ENCODE measurements around the gene CLTA.

- TF ChIP-seq POLR2A (IDR thresholded peaks at IDR 0.05; ENCODE audit: low read depth, low read length) (no peak), TAF1 (IDR thresholded peaks at IDR 0.05; ENCODE audit: low read depth, low read length) (no peak), POU2F2 (IDR thresholded peaks at IDR 0.05; ENCODE audit: low read depth, low read length) (no peak), SPI1 (IDR thresholded peaks at IDR 0.05; ENCODE audit: low read depth, low read length) (no peak), POLR2AphosphoS5 (IDR thresholded peaks at IDR 0.05; ENCODE audit: low read depth, low read length) (no peak)
Measured at GRCh38 chr9:36207016-36207415, 16.3 kb downstream of the CLTA start.

Measured in GM12891 (cell line).